ENCODE measurements around the gene NRG4. TPM values are rescaled to one million over a fixed set of nuclear protein-coding genes. Genes with fewer than 3 reads are reported as not detected.
"Not testable (repeated sequence)": the region's sequence is repeated elsewhere in the genome, so short reads cannot be mapped to it uniquely, and the experiment has no call there.

Gene NRG4
- total and polyA plus RNA-seq, 2 experiments from 2014 or later, result 0.21 to 0.47 TPM

DNA sequence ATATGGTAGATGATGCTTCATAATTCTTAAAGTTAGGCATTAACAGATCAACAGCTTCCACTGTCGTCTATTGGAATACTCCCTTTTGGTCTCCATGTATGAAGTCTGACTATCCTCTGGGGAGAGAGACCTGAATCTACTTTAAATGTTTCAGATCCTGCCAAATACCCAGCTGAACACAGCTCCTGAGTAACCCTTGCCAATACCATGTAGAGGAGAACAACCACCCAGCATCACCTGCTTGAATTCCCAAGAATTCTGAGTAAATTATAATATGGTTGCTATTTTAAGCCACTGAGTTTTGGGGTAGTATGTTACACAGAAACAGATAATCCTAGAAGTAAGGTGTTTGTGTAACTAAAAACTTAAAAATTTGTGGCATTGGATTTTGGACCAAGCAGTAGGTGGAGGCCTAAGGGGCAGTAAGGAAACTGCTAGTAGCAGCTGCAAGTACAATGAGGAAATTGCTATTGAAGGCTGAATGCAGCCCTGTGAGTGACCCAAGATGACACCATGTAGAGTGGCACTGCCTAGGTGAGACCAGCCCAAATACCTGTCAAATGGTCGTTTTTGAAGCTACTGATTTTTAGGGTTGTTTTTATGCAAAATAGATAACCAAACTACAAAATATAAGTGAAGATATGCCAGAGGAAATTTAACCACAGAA is 30.9 kb downstream of the NRG4 start (continued):
- TF ChIP-seq ZNF462 (CRISPR knock-in tag; IDR thresholded peaks at IDR 0.05) (no peak), ZNF114 (CRISPR knock-in tag; IDR thresholded peaks at IDR 0.05) (no peak), ETS1 (IDR thresholded peaks at IDR 0.05) (no peak), ZNF331 (CRISPR knock-in tag; IDR thresholded peaks at IDR 0.05; ENCODE audit: low read depth) (no peak), CREB1 (CRISPR knock-in tag; IDR thresholded peaks at IDR 0.05; ENCODE audit: low read depth) (no peak), JUNB (IDR thresholded peaks at IDR 0.05; ENCODE audit: unreplicated experiment) (no peak), EZH2phosphoT487 (IDR thresholded peaks at IDR 0.05; ENCODE audit: unreplicated experiment) (no peak)
- TF ChIP-seq, protein P1, sequence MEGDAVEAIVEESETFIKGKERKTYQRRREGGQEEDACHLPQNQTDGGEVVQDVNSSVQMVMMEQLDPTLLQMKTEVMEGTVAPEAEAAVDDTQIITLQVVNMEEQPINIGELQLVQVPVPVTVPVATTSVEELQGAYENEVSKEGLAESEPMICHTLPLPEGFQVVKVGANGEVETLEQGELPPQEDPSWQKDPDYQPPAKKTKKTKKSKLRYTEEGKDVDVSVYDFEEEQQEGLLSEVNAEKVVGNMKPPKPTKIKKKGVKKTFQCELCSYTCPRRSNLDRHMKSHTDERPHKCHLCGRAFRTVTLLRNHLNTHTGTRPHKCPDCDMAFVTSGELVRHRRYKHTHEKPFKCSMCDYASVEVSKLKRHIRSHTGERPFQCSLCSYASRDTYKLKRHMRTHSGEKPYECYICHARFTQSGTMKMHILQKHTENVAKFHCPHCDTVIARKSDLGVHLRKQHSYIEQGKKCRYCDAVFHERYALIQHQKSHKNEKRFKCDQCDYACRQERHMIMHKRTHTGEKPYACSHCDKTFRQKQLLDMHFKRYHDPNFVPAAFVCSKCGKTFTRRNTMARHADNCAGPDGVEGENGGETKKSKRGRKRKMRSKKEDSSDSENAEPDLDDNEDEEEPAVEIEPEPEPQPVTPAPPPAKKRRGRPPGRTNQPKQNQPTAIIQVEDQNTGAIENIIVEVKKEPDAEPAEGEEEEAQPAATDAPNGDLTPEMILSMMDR (conservative IDR thresholded peaks at IDR 0.05; ENCODE audit: low read depth in 2 of 2), result no peak

DNA sequence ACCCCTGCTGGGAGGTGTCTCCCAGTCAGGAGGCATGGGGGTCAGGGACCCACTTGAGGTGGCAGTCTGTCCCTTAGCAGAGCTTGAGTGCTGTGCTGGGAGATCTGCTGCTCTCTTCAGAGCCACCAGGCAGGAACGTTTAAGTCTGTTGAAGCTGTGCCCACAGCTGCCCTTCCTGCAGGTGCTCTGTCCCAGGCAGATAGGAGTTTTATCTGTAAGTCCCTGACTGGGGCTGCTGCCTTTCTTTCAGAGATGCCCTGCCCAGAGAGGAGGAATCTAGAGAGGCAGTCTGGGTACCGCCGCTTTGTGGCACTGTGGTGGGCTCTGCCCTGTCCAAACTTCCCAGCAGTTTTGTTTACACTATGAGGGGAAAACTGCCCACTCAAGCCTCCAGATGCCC is 35.5 kb downstream of the NRG4 start:
- H3K4me1 Mint-ChIP-seq; H2AFZ ChIP-seq; H3K4me2 ChIP-seq; H3K36me3 Mint-ChIP-seq (ENCODE audit: low read depth); H3K9me2 ChIP-seq (ENCODE audit: insufficient read depth); ATAC-seq; DNase-seq (ENCODE audit: low spot score); H3K36me3 ChIP-seq (ENCODE audit: insufficient read depth); H4K20me1 ChIP-seq (replicated peaks; ENCODE audit: insufficient read depth); H3K4me3 Mint-ChIP-seq; H3K4me1 ChIP-seq (ENCODE audit: insufficient read depth); H3K27ac ChIP-seq (ENCODE audit: low read depth); H3K27me3 Mint-ChIP-seq (ENCODE audit: insufficient read depth, low read depth, poor library complexity); H3K27me3 ChIP-seq (ENCODE audit: insufficient read depth); H3K9me3 Mint-ChIP-seq; H3K79me2 ChIP-seq (replicated peaks; ENCODE audit: insufficient read depth); H3F3A ChIP-seq (replicated peaks; ENCODE audit: low read depth); H3K4me3 ChIP-seq; H3K27ac Mint-ChIP-seq: not testable (repeated sequence)

Data from GM23338 (cell line).